GM19372 (cell line): ENCODE measurements around the gene THUMPD3.

Experiments used
- ATAC-seq: cut with Tn5 transposase; IDR thresholded peaks from one replicate; pipeline ENCODE4 v1.9.1; 2021; ENCODE audit warnings: mild to moderate bottlenecking, low read depth, moderate library complexity; ENCODE audit not compliant: unreplicated experiment

Gene THUMPD3

DNA sequence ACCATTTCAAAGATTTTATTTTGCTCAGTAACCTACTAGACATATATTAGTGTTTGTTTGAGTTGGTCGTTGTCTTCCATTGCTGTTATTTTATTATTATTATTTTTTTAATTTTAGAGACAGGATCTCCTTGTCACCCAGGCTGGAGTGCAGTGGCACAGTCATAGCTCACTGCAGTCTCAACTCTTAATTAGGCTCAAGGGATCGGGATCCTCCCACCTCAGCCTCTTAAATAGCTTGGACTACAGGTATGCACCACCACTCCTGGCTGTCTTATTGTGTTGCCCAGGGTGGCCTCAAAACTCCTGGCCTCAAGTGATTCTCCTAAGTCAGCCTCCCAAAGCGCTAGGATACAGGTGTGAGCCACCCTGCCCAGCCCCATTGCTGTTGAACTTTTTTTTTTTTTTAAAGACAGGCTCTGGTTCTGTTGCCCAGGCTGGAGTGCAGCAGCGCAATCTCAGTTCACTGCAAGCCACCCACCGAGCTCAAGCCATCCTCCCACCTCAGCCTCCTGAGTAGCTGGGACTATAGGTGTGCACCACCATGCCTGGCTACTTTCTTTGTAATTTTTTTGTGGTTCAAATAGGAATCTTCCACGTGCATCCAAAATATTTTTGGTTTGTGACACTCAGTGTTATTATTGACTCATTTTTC, 52.8 kb downstream of the THUMPD3 start:
- no peak for ATAC-seq

DNA sequence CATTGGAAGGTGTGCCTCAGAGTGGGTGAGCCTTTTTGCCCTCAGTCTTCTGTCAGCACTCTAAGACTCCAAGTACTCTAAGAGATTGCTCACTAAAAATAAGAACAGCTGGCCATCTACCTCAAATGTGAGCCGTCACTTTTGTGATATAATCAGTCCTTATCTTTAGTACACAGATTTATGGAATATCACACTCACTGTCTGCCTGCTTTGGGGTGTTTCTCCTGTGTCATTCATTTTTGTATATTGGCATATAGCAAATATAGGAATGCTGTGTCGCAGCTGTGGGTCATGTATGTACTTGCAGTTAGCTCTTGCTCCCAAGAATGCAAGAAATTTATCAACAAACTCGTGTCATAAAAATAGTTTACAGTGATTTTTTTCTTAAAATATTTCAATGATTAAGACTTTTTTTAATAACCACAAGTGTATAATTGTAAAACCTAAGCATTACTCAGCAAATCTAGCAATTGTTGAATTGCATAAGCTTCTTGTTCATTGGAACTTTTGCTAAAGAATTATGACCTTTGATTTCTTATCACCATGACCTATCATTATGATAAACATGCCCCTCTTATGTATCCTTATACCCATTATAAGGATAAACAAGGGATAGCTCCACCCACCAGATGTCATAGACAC, 53.4 kb downstream of the THUMPD3 start:
- ATAC-seq, result no peak

DNA sequence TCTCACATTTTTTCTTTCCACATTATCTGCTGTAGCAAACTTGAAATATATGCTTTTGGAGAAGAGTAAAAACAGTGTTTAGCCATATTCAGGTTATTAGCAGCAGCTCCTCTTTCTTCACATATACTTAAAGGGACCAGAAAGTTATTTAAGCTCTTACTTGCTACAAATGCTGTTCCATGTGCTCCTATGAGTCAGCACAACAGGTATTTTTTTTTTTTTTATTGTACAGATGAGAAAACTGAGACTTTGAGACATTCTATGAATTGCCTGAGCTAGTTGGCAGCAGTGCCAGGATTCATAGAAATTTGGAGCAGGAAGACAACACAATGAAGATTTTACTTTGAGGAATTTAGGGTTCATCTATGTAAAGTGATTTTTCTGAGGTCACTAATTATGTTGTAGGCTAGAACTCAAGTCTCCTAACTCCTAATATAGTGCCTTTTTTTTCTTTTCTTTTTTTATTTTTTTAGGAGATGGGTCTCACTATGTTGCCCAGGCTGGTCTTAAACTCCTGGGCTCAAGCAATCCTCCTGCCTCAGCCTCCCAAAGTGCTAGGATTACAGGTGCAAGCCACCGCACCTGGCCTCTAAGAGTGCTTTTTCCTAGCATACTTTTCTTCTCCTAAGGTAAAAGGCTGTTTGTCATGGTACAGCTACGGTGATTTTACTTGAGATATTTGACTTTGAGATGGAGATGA, 58.1 kb downstream of the THUMPD3 start:
- no peak for ATAC-seq

DNA sequence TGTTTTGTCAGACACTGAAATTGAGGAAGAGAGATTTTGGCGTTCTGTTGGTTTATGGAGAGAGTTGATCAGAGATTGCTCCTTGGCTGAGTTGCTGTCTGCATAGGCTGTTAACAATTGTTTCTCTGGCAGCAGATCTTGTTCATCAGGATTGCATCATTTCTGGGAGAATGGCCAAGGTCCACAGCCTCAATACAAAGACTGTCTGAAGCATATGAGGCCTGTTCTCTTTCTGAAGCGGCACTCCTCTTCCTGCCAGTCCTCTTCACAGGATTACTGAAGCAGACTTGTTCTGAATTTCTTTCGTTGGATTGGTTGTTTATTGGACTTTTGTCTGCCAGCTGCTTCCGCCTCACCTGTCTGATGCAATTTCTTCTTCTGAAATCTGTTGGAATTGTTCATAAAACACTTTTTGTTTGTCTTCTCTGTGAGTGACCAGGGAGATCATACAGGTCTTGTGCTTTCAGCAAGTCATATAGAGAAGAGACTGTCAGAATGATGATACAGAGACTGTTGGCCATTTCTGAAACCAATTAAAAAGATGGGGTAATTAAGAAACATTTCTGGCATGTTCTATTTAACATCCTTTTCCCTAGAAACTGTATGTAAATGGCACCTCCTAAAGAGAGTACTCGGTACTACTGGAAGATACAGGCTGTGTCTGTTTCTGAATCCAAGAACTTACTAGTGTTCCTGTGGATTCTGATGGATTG, 60.0 kb downstream of the THUMPD3 start:
- ATAC-seq, result no peak

DNA sequence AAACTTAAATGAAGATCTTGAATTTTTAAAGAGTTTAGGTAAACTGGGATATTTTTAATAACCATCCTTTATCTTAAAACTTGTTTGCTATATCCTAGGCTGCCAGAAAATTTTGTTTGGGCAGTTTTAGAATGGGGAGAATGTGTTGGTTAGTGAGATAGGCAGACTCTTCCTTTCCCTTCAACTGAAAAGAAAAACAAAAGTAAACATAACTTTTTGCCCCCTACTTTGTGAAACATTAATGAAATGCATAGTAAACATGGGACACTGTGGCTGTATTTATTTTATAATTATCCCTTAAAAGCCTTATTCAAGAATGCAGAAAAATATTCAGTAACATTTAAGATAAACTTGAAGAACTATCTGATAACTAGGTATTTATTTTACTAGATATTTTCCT, 65.6 kb downstream of the THUMPD3 start:
- no peak for ATAC-seq

DNA sequence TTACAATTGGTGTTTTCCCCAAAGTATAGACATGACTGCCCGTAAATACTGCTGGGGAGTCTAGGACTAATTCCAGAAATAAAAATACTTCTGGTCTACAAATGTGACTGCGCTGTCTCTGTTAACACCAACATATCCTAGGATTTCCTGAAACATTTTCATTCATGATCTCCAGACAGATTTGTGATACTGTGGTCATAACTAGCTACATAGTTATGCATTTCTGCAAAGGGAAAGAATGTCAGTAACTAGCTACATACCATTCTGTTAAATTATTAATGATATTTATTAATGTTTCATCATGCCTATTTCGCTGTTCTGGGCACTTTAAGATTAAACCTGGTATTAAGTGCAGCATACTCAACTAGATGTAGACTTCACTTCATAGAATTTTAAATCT, 67.9 kb downstream of the THUMPD3 start:
- ATAC-seq, result no peak

DNA sequence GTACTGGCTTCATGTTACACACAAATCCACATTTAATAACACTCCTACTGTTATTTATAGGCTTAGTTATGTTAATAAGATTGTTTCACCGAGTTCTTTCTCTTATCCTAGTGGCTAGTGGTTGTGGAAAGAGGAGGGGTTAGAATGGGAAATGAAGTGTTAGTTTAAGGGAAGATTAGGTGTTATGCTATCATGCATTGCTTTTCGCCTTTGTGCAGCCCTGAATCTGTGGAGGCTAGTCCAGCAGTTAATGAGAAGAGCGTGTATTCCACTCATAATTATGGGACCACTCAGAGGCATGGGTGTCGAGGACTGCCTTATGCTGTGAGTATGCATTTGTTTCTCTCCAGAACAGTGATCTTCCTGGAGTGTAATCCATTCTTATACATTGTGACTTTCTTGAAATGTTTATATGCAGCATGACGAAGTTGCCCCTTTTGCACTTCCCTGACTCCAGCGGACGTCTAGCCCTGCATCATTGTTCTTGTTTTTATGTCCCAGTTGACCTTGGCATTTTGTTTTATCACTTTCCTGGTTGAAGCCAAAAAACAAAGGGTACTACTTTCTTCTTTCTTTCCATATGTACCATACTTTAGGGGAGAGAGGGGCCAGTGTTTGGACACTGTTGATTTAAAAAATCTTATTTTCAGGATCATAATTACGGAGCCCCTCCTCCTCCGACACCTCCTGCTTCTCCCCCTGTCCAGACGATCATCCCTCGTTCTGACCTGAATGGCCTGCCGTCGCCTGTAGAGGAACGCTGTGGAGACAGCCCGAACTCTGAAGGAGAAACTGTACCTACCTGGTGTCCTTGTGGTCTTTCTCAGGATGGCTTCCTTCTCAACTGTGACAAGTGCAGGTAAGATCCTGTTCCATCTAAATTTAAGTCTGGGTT, 71.0 kb downstream of the THUMPD3 start:
- ATAC-seq, result no peak

DNA sequence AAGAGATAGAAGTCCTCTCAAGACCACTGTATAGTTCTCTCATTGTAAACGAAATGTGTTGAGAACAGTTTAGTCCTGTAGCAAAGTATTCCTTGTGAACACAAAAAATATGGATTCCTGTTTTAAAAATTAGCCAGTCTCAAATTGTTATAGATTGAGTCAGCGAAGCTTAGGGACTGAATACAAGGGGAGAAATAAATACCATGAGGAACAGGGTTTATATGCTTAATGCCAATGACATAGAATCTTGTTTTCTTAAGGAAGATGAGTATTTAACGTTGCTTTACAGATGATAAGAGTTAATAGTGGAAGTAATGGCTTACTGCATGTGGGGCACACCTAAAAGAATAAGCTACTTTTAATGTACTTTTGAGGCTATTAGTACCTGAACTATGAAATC, 72.5 kb downstream of the THUMPD3 start:
- no peak for ATAC-seq
